GM19351 (cell line): ENCODE measurements around the gene UBE2Z.

Experiments used
- ATAC-seq: cut with Tn5 transposase; IDR thresholded peaks from one replicate; pipeline ENCODE4 v1.9.1; 2021; ENCODE audit warnings: mild to moderate bottlenecking, moderate library complexity; ENCODE audit not compliant: unreplicated experiment

Gene UBE2Z

DNA sequence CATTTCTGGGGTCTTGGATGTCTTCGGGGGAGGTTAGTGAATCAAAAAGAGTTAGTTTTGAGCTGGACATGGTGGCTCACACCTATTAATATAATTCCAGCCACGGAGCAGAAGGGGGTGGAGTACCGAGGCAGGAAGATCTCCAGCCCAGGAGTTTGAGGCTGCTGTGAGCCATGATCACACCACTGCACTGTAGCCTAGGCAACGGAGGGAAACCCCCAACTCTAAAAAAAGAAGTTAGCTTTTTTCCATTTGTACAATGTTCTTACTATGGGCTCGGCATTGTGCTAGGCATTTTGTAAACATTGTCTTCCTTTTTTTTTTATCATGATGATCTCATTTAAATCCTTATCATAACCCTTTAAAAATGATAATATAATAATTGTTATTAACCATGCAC is 44.7 kb downstream of the UBE2Z start:
- peak; percentile 47 for ATAC-seq

DNA sequence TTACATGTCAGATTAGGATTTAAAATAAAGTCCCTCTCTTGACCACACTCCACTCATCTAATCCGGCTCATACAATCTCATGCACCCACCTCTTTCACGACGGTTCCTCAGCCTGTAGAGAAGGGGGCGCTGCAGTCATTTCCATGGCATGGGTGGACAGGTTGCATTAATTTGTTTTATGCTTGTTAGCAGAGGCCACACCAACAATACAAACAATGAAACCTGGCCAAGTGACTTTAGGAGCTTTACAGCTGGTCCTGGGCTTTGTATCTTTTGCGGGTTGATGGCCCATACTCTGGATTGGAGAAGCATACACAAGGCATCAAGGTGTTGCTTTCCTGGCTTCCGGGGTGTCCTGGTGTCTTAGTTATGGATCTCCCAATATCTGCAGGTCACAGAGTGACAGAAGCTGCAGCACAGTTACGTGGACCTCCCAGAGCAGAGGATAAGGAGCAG is 46.1 kb downstream of the UBE2Z start:
- no peak for ATAC-seq

DNA sequence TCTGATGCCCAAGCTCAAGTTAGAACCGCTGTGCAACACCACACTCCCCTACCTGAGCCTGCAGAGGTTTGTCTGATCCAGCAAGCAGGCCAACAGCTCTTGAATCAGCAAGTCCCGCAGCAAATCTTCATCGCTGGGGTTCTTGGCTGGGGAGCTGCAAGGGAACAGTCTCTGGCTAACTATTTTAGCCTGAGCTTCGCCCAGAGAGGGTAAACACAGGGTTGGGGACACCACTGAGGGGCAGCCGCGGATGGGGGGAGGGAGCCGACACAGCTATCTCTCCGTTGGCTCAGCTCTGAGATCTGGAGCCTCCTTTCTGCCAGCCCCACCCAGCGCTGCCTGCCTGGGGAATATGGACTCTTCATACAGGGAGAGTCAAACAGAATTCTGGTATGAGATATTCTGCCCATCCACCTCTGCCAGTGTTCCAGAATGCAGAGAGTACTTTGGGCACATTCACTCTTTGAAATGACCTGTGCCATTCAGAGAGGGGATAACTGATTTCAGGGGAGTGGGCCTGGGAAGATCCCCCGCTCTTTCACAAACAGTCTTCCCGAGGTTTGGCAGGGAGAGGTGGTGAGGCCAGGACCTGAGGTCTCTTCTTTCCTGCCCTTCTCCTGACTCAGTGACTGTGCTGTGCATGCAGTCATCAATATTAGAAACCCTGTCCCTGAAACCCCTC is 52.8 kb downstream of the UBE2Z start:
- no peak for ATAC-seq

DNA sequence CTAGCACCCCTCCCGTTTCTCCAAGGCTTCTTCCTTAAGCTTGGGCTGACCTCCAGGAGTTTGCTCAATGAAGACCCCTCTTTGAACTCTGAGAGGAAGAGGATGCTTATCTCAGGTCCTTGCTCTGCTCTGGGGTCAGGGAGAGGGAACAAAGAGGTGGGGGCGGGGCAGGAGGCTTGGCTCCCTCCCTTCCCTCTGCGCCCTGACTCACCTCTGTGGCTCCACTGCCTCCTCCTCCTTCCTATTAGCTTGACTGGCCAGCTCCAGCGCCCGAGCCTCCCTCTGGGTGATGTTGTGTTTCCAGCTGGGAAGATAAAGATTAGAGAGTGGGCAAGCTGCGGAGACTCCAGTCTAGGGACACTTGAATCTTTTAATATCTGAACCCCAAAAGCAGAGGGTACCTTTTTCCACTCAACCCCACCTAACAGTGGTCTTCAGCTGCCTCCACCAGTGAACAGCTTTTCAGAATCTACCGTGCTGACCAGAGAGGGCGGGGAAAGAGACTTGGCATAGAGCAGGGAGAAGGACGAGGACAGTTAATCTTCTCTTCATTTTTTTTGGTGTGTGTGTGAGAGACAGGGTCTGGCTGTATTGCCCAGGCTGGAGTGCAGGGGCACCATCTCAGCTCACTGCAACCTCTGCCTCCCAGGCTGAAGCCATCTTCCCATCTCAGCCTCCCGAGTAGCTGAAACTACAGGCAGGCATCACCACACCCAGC is 53.5 kb downstream of the UBE2Z start:
- ATAC-seq: no peak

DNA sequence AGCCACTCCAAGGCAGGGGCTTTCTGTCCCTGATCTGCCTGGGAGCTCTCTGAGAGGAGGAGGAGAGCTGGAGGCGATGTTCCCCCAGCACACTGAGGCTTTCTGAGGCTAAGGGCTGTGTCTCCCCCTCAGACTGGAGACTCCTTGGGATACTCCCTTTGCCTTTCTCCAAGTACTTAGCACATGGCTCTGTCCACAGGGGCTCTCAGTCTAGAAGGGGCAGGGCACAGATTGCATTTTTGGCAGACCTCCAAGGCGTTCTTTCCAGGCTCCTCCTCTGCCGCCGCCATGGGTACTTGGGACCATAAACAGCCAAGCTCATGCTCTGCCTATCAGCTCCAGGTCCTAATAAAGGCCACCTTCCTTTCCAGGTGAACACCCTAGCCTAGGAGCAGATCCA is 62.0 kb downstream of the UBE2Z start:
- no peak for ATAC-seq

DNA sequence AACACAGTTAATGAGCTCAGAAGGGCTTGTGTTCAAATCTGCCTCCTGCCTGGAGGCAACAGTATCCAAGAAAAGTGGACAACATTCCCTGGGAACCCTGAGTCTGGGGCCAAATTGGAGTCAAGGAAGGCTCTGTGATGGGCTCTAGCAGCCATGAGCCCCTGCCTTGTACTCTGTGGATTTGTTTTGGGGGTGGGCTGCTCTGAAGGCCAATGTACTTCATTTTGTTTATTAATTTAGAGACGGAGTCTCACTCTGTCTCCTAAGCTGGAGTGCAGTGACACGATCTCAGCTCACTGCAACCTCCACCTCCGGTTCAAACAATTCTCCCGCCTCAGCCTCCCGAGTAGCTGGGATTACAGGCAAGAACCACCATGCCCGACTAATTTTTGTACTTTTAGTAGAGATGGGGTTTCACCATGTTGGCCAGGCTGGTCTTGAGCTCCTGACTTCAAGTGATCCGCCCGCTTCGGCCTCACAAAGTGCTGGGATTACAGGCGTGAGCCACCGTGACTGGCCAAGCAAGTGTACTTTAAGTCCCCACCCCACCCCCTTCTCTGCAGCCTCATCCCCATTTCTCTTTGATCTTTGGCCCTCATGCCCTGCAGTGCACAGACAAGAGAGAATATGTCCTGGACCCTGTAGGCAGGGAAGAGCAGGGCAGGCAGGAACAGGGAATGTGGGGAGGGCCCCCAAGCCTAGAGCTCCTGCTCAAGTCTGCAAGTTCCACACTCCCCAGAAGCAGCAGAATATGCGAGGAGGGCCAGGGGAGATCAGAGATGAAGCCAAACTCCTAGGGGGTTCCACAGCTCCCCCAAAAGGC is 62.9 kb downstream of the UBE2Z start:
- no peak for ATAC-seq

DNA sequence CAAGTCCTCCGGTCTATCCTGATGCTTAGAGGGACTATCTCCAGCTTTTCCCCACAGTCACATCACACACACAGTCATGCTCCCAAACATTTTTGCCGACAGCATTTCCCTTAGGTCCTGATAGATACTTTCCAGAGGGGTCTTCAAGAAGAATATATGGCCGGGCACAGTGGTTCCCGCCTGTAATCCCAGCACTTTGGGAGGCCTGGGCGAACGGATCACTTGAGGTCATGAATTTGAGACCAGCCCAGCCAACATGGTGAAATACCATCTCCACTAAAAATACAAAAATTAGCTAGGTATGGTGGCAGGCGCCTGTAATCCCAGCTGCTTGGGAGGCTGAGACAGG is 64.5 kb downstream of the UBE2Z start:
- no peak for ATAC-seq

DNA sequence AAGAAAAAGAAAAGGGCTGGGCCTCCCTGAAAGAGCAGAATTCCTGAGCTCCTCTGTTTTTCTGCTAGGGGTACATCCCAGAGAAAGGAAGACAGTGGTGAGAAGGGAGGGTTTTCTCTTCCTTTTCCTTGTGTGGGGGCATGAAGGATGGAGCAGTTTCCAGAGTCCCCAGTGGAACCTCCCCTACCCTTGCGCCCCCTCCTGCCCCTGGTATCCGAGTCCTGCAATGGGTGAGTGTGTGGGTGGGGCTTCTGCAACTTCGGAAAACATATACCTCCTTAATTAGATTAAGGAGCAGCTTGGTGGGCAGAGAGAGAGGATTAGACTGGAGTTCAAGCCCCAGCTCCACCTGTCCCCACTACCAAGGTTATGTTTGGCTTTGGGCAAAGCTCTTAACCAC is 65.6 kb downstream of the UBE2Z start:
- no peak for ATAC-seq
